HepG2 (cell line): ENCODE measurements around the gene CCDC80.

Source experiments
- BCL6 ChIP-seq: IDR thresholded peaks from 2 replicates; pipeline ENCODE4 v1.6.1; 2016; ENCODE audit warnings: missing genetic modification reagents, missing compliant biosample characterization
- KAT2B ChIP-seq: fragments of 150-350 bp; IDR thresholded peaks from 2 replicates; pipeline ENCODE4 v1.6.1; 2014; ENCODE audit warnings: low read depth, low read length, borderline replicate concordance
- POLR2A ChIP-seq, 2 experiments: IDR thresholded peaks; 2 replicates each; pipeline ENCODE4 v1.6.1; 2011; ENCODE audit warnings: low read depth in 2 of 2, low read length in 2 of 2, mild to moderate bottlenecking in 1 of 2, moderate library complexity in 1 of 2; ENCODE audit not compliant: insufficient read depth in 1 of 2
- RFXANK ChIP-seq: IDR thresholded peaks from 2 replicates; pipeline ENCODE4 v1.6.1; 2016
- SIX1 ChIP-seq: sonication (generic); formaldehyde crosslinking; IDR thresholded peaks from 2 replicates; pipeline ENCODE4 v1.4.0; 2020; ENCODE audit warnings: missing genetic modification reagents, borderline replicate concordance
- U2AF1 ChIP-seq: fragments of 200-400 bp; formaldehyde crosslinking; optimal IDR thresholded peaks from 2 replicates; pipeline ENCODE3; 2017; ENCODE audit warnings: mild to moderate bottlenecking, low read depth, low read length
- ZKSCAN1 ChIP-seq: fragments of 150-350 bp; IDR thresholded peaks from 2 replicates; pipeline ENCODE4 v1.6.1; 2014; ENCODE audit warnings: low read length
- ZNF776 ChIP-seq: sonication (generic); formaldehyde crosslinking; IDR thresholded peaks from 2 replicates; pipeline ENCODE4 v1.4.0; 2020; ENCODE audit warnings: mild to moderate bottlenecking, missing genetic modification reagents
- TF ChIP-seq, protein P1 (sequence below): sonication (generic); formaldehyde crosslinking; IDR thresholded peaks from 2 replicates; pipeline ENCODE4 v1.5.0; 2020; ENCODE audit warnings: mild to moderate bottlenecking, missing genetic modification reagents, moderate library complexity
- TF ChIP-seq, protein P2 (sequence below): sonication (generic); formaldehyde crosslinking; IDR thresholded peaks from 2 replicates; pipeline ENCODE4 v1.5.0; 2020; ENCODE audit warnings: missing genetic modification reagents, mild to moderate bottlenecking, borderline replicate concordance
- TF ChIP-seq, protein P3 (sequence below): sonication (generic); formaldehyde crosslinking; IDR thresholded peaks from 2 replicates; pipeline ENCODE4 v1.5.0; 2020; ENCODE audit warnings: mild to moderate bottlenecking, missing genetic modification reagents
- TF ChIP-seq, protein P4 (sequence below): sonication (generic); formaldehyde crosslinking; IDR thresholded peaks from 2 replicates; pipeline ENCODE4 v1.4.0; 2020; ENCODE audit warnings: missing genetic modification reagents

DNA sequence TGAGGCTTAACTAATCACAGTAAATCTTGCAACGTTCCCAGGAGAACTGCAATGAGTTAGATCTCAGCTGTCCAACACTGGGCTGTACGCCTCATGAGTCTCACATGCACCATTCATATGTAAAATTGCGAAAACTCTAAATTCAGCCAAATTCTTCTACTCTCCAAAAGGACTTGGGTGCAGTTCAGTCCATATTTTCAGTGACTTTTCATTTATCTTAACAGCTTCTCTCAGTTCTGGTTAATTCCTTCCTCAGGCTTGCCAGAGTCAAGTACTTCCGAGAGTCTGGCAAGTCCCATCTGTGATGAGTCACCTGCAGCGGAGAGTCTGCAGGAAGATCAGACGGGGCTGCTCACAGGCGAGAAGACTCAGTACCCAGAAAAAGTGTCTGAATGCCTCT is 11.5 kb downstream of the CCDC80 start:
- TF ChIP-seq, protein P1, sequence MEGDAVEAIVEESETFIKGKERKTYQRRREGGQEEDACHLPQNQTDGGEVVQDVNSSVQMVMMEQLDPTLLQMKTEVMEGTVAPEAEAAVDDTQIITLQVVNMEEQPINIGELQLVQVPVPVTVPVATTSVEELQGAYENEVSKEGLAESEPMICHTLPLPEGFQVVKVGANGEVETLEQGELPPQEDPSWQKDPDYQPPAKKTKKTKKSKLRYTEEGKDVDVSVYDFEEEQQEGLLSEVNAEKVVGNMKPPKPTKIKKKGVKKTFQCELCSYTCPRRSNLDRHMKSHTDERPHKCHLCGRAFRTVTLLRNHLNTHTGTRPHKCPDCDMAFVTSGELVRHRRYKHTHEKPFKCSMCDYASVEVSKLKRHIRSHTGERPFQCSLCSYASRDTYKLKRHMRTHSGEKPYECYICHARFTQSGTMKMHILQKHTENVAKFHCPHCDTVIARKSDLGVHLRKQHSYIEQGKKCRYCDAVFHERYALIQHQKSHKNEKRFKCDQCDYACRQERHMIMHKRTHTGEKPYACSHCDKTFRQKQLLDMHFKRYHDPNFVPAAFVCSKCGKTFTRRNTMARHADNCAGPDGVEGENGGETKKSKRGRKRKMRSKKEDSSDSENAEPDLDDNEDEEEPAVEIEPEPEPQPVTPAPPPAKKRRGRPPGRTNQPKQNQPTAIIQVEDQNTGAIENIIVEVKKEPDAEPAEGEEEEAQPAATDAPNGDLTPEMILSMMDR (CRISPR knock-in tag), result no peak
- TF ChIP-seq ZKSCAN1 (no peak), BCL6 (no peak), KAT2B (no peak), POLR2A (IDR thresholded peaks at IDR 0.05; ENCODE audit: insufficient read depth in 1 of 2, low read depth in 2 of 2, low read length in 2 of 2) (no peak), SIX1 (CRISPR knock-in tag) (no peak), U2AF1 (no peak), ZNF776 (CRISPR knock-in tag) (no peak), RFXANK (CRISPR knock-in tag) (no peak)
- TF ChIP-seq, protein P2, sequence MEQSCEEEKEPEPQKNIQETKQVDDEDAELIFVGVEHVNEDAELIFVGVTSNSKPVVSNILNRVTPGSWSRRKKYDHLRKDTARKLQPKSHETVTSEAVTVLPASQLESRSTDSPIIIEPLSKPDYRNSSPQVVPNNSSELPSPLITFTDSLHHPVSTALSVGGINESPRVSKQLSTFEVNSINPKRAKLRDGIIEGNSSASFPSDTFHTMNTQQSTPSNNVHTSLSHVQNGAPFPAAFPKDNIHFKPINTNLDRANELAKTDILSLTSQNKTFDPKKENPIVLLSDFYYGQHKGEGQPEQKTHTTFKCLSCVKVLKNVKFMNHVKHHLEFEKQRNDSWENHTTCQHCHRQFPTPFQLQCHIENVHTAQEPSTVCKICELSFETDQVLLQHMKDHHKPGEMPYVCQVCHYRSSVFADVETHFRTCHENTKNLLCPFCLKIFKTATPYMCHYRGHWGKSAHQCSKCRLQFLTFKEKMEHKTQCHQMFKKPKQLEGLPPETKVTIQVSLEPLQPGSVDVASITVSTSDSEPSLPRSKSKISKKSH (CRISPR knock-in tag), result no peak
- TF ChIP-seq, protein P3, sequence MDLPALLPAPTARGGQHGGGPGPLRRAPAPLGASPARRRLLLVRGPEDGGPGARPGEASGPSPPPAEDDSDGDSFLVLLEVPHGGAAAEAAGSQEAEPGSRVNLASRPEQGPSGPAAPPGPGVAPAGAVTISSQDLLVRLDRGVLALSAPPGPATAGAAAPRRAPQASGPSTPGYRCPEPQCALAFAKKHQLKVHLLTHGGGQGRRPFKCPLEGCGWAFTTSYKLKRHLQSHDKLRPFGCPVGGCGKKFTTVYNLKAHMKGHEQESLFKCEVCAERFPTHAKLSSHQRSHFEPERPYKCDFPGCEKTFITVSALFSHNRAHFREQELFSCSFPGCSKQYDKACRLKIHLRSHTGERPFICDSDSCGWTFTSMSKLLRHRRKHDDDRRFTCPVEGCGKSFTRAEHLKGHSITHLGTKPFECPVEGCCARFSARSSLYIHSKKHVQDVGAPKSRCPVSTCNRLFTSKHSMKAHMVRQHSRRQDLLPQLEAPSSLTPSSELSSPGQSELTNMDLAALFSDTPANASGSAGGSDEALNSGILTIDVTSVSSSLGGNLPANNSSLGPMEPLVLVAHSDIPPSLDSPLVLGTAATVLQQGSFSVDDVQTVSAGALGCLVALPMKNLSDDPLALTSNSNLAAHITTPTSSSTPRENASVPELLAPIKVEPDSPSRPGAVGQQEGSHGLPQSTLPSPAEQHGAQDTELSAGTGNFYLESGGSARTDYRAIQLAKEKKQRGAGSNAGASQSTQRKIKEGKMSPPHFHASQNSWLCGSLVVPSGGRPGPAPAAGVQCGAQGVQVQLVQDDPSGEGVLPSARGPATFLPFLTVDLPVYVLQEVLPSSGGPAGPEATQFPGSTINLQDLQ (CRISPR knock-in tag), result no peak
- TF ChIP-seq, protein P4, sequence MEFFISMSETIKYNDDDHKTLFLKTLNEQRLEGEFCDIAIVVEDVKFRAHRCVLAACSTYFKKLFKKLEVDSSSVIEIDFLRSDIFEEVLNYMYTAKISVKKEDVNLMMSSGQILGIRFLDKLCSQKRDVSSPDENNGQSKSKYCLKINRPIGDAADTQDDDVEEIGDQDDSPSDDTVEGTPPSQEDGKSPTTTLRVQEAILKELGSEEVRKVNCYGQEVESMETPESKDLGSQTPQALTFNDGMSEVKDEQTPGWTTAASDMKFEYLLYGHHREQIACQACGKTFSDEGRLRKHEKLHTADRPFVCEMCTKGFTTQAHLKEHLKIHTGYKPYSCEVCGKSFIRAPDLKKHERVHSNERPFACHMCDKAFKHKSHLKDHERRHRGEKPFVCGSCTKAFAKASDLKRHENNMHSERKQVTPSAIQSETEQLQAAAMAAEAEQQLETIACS, result no peak
